D721Med (cell line): ENCODE results near the gene RNF220.

Experiments used
- DNase-seq: peaks from one replicate; pipeline ENCODE4 v3.0.0; 2011; ENCODE audit warnings: low spot score; ENCODE audit not compliant: insufficient read length
- FAIRE-seq: peaks from 2 replicates; lab custom pipeline; 2011; peaks lifted over from hg19 to GRCh38; lab: Jason Lieb, UNC
- CTCF ChIP-seq: IDR thresholded peaks from 2 replicates; pipeline ENCODE4 v1.5.1; 2012; ENCODE audit warnings: mild to moderate bottlenecking, control low read depth; ENCODE audit not compliant: insufficient read depth; ENCODE audit errors: missing control alignments

The RNF220 gene

DNA sequence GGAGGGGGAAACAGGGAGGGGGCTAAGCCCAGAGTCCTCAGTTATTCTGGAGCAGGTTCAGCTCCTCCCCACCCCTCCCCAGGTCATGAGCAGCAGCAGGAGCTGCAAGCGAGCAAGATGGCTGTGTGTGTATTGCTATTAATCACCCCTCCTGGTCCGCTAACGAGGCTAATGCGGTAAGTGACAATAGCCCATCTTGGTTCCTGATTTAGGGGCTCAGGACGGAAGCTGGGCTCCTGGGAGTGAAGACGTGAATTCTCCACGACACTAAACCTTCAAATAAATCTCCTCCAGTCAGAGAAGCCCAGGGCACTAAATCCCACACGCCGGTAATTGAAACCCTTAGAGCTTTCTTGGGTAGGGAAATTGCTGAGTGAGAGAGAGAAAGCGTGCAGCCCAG, 193.1 kb downstream of the RNF220 start:
- FAIRE-seq (no peak), DNase-seq (no peak)
- TF ChIP-seq CTCF, result no peak

- no peak for TF ChIP-seq CTCF
- no peak for DNase-seq
- no peak for FAIRE-seq
Measured at GRCh38 chr1:44602634-44603628, 197.9 kb downstream of the RNF220 start.

DNA sequence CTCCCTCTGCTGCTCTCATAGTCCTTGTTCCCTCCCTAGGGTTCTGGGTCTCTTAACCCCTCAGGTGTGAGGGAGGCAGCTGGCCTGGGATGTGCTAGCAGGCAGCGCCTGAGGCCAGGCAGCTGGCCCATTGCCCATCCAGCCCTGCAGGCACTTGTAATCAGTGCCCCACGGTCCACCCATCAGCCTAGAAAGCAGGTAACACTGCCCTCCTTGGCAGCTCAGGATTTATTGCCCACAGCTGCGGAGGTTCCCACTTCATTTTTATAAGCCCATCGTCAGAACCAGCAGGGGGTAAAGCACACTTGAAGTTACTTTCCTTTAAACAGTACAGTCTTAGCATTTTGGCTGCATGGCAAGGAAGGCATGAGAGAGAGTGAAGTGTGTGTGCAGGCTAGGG, 198.7 kb downstream of the RNF220 start:
- TF ChIP-seq CTCF, result no peak
- FAIRE-seq (no peak), DNase-seq (no peak)

DNA sequence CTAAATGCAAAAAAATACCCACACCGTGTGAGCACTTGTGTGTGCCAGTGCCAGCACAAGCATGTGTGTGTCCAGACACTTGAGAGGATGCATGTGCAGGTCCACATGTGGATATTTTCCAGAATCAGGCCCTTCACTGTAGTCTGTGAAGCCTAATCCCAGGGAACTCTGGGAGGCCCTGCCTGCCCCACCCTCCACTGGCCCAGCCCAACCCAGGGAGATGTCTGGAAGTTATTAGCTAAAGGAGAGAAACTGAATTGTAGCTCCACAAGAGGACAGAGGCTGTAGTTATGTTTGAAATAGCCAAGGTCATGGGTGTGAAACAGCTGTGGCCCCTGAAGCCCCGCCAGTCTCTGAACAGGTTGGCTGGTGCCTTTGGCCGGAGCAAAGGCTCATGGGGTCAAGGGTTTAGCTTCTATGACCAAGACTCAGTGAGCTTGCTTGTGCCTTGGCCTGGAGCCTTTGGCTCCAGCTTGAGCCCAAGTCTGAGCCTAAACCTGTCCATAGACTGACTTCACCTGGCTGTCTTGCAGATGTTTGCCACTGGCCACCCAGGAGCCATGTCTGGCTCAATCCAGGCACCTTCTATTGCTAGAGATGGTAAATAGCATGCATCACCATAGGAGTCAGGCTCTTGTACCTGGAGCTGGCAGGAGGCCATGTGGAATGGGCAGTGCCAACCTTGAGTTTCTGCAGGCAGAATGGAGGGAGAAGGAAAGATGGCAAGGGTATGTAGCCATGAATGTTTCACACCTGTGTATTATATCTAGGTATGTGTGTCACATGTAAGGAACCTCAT, 199.3 kb downstream of the RNF220 start:
- DNase-seq (no peak), FAIRE-seq (no peak)
- no peak for TF ChIP-seq CTCF

DNA sequence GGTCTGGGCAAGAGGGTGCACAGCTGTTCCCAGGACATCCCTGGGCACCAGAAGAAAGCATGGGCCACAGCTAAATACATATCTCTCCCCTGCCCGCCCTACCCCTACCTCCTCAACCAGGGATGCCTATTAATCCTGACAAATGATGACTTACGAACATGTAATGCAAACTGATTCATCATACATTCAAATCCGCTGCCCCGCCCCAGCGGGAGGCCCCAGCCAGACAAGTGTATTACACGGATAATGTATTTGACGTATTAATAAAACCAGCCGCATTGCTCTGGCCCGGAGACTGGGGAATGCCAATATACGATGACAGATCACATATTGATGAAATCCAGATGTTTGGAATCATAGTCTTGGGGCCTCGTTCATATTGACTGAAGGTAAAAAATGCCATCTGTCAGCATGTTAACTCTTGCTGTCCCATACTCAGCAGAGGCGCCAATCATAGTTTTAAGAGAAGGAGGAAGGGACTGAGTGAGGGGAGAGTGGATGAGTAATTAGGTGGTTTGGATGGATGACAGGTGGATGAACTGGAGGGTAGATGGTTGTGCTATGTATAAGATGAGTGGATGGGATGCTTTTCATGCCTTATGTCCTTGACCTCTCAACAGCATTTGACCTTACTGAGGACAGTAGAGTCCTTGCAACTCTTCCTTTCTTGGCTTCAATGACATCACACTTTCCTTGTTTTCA, 201.0 kb downstream of the RNF220 start:
- no peak for FAIRE-seq
- no peak for DNase-seq
- TF ChIP-seq CTCF, result no peak

DNA sequence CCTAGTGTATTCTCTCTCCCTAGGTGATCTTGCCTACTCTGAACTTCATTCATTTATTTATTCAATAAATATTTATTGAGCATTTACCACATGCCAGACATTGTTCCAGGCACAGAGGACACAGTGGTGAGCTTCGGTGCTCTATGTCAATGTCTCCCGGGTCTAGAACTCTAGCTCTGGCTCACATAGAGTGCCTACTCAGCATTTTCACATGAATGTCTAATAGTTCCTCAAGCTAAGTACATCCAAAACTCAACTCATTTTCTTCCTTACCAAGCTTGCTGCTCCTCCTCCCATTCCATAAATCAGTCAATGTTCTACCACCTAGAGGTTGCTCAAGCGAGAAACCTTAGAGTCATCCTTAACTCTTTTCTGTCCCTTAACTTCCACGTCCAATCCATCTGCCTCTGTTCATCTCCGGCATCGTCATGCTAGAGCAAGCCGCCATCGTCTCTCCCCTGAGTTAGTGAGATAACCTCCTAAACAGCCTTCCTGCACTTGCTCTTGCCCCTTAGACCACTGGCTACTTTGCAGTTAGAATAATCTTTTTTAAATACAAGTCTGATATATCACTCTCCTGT, 201.7 kb downstream of the RNF220 start:
- no peak for TF ChIP-seq CTCF
- no peak for FAIRE-seq

More for the DNA sequence above, 201.7 kb downstream of the RNF220 start:
- no peak for DNase-seq
